HEK293 (cell line): ENCODE results near the gene LHFPL3.

Source experiments
- CTCF ChIA-PET: fragments of 350-600 bp; formaldehyde crosslinking; extraction: SDS; loops from one replicate; lab custom pipeline; 2021; ENCODE audit warnings: antibody characterized with exemption; lab: Yijun Ruan, JAX
- POLR2A ChIA-PET: fragments of 300-600 bp; formaldehyde crosslinking; extraction: SDS; loops from one replicate; lab custom pipeline; 2020; ENCODE audit warnings: antibody characterized with exemption, inconsistent platforms; lab: Yijun Ruan, JAX
- H3K27ac ChIP-seq: fragments of 200-500 bp; sonication (Bioruptor generic); 2 replicates; pipeline ENCODE4 v1.5.1; 2014; ENCODE audit warnings: low read depth, low read length, control low read depth, inconsistent platforms; ENCODE audit errors: extremely low read depth
- H3K36me3 ChIP-seq, 2 experiments: fragments of 200-500 bp in 1 of 2; sonication (Bioruptor generic) in 1 of 2; 1 replicate in 1 of 2; 2 replicates in 1 of 2; pipeline ENCODE4 v1.5.1; 2014 to 2017; ENCODE audit warnings: inconsistent platforms in 2 of 2, low read length in 2 of 2; ENCODE audit not compliant: control insufficient read depth in 2 of 2, insufficient read depth in 1 of 2
- H3K4me1 ChIP-seq: fragments of 200-500 bp; sonication (Bioruptor generic); 2 replicates; pipeline ENCODE4 v1.5.1; 2014; ENCODE audit warnings: mild to moderate bottlenecking, low read length, inconsistent platforms; ENCODE audit not compliant: control insufficient read depth, insufficient read depth
- H3K4me3 ChIP-seq: 2 replicates; pipeline ENCODE4 v1.5.1; 2011; ENCODE audit warnings: low read depth, mild to moderate bottlenecking, control low read depth, low read length, moderate library complexity
- H3K9me3 ChIP-seq: fragments of 200-500 bp; sonication (Bioruptor generic); 2 replicates; pipeline ENCODE4 v1.5.1; 2014; ENCODE audit warnings: low read depth, low read length, inconsistent platforms; ENCODE audit not compliant: control insufficient read depth, insufficient read depth
- EGR2 ChIP-seq: fragments of 450-650 bp; formaldehyde crosslinking; IDR thresholded peaks from 2 replicates; pipeline ENCODE4 v1.5.1; 2016; ENCODE audit warnings: low read depth, missing biosample characterization, missing genetic modification characterization
- GFI1B ChIP-seq: fragments of 450-650 bp; formaldehyde crosslinking; IDR thresholded peaks from 2 replicates; pipeline ENCODE4 v1.5.1; 2016; ENCODE audit warnings: missing biosample characterization, missing genetic modification characterization
- GLI2 ChIP-seq: fragments of 450-650 bp; formaldehyde crosslinking; IDR thresholded peaks from 2 replicates; pipeline ENCODE4; 2017; ENCODE audit warnings: missing biosample characterization, missing genetic modification characterization, low read depth, borderline replicate concordance
- GLI4 ChIP-seq: fragments of 450-650 bp; formaldehyde crosslinking; IDR thresholded peaks from 2 replicates; pipeline ENCODE4 v1.5.1; 2016; ENCODE audit warnings: missing biosample characterization, missing genetic modification characterization
- KLF1 ChIP-seq: fragments of 450-650 bp; formaldehyde crosslinking; IDR thresholded peaks from 2 replicates; pipeline ENCODE4 v1.5.1; 2016; ENCODE audit warnings: missing biosample characterization, missing genetic modification characterization
- RBAK ChIP-seq: fragments of 450-650 bp; formaldehyde crosslinking; IDR thresholded peaks from 2 replicates; pipeline ENCODE4 v1.5.1; 2016; ENCODE audit warnings: missing biosample characterization, missing genetic modification characterization
- TSHZ1 ChIP-seq: fragments of 450-650 bp; formaldehyde crosslinking; IDR thresholded peaks from 2 replicates; pipeline ENCODE4 v1.5.1; 2016; ENCODE audit warnings: missing biosample characterization, missing genetic modification characterization, borderline replicate concordance
- ZBTB17 ChIP-seq: fragments of 450-650 bp; formaldehyde crosslinking; IDR thresholded peaks from 2 replicates; pipeline ENCODE4 v1.5.1; 2016; ENCODE audit warnings: missing biosample characterization, missing genetic modification characterization
- ZBTB20 ChIP-seq: fragments of 450-650 bp; formaldehyde crosslinking; IDR thresholded peaks from 2 replicates; pipeline ENCODE4 v1.5.1; 2016; ENCODE audit warnings: missing biosample characterization, missing genetic modification characterization
- ZIC2 ChIP-seq: fragments of 450-650 bp; formaldehyde crosslinking; IDR thresholded peaks from 2 replicates; pipeline ENCODE4 v1.5.1; 2016; ENCODE audit warnings: missing biosample characterization, missing genetic modification characterization
- ZNF121 ChIP-seq: fragments of 450-650 bp; formaldehyde crosslinking; IDR thresholded peaks from 2 replicates; pipeline ENCODE4 v1.5.1; 2016; ENCODE audit warnings: missing biosample characterization, missing genetic modification characterization
- ZNF157 ChIP-seq: fragments of 450-650 bp; formaldehyde crosslinking; IDR thresholded peaks from 2 replicates; pipeline ENCODE4 v1.5.1; 2016; ENCODE audit warnings: missing biosample characterization, missing genetic modification characterization
- ZNF221 ChIP-seq: fragments of 450-650 bp; formaldehyde crosslinking; IDR thresholded peaks from 2 replicates; pipeline ENCODE4 v1.5.1; 2017; ENCODE audit warnings: missing biosample characterization, missing genetic modification characterization, borderline replicate concordance
- ZNF335 ChIP-seq: fragments of 450-650 bp; formaldehyde crosslinking; conservative IDR thresholded peaks from 2 replicates; pipeline ENCODE4 v1.5.1; 2016; ENCODE audit warnings: missing biosample characterization, missing genetic modification characterization
- ZNF341 ChIP-seq: fragments of 450-650 bp; formaldehyde crosslinking; IDR thresholded peaks from 2 replicates; pipeline ENCODE4; 2016; ENCODE audit warnings: low read depth, missing biosample characterization, missing genetic modification characterization
- ZNF391 ChIP-seq: fragments of 450-650 bp; formaldehyde crosslinking; IDR thresholded peaks from 2 replicates; pipeline ENCODE4 v1.5.1; 2016; ENCODE audit warnings: low read depth, missing biosample characterization, missing genetic modification characterization, borderline replicate concordance
- ZNF394 ChIP-seq: fragments of 450-650 bp; formaldehyde crosslinking; IDR thresholded peaks from 2 replicates; pipeline ENCODE4 v1.5.1; 2016; ENCODE audit warnings: missing biosample characterization, missing genetic modification characterization, mild to moderate bottlenecking, moderate library complexity, borderline replicate concordance
- ZNF48 ChIP-seq: fragments of 450-650 bp; formaldehyde crosslinking; IDR thresholded peaks from 2 replicates; pipeline ENCODE4 v1.5.1; 2016; ENCODE audit warnings: missing biosample characterization, missing genetic modification characterization
- ZNF548 ChIP-seq: fragments of 450-650 bp; formaldehyde crosslinking; IDR thresholded peaks from 2 replicates; pipeline ENCODE4 v1.5.1; 2016; ENCODE audit warnings: missing biosample characterization, missing genetic modification characterization
- ZNF701 ChIP-seq: fragments of 450-650 bp; formaldehyde crosslinking; IDR thresholded peaks from 2 replicates; pipeline ENCODE4 v1.5.1; 2016; ENCODE audit warnings: missing biosample characterization, missing genetic modification characterization
- ZNF776 ChIP-seq: fragments of 450-650 bp; formaldehyde crosslinking; IDR thresholded peaks from 2 replicates; pipeline ENCODE4 v1.5.0; 2017; ENCODE audit warnings: missing biosample characterization, missing genetic modification characterization, borderline replicate concordance
- TF ChIP-seq, protein P1 (sequence below): fragments of 450-650 bp; formaldehyde crosslinking; IDR thresholded peaks from 2 replicates; pipeline ENCODE4 v1.5.1; 2016; ENCODE audit warnings: missing biosample characterization, missing genetic modification characterization
- TF ChIP-seq, protein P2 (sequence below): fragments of 450-650 bp; formaldehyde crosslinking; IDR thresholded peaks from 2 replicates; pipeline ENCODE4 v1.5.1; 2017; ENCODE audit warnings: missing biosample characterization, missing genetic modification characterization
- TF ChIP-seq, protein P3 (sequence below): fragments of 450-650 bp; formaldehyde crosslinking; IDR thresholded peaks from 2 replicates; pipeline ENCODE4 v1.5.1; 2016; ENCODE audit warnings: missing biosample characterization, missing genetic modification characterization
- TF ChIP-seq, protein P4 (sequence below): sonication (generic); formaldehyde crosslinking; IDR thresholded peaks from 2 replicates; pipeline ENCODE4 v1.8.1; 2022; ENCODE audit warnings: mild to moderate bottlenecking, moderate library complexity, missing genetic modification reagents

The LHFPL3 gene

GRCh38 chr7:104929921-104930320 lies 601.5 kb downstream of the LHFPL3 start (continued):
- TF ChIP-seq ZNF394 (no peak), ZNF157 (tag by site-specific recombination) (no peak), ZNF48 (tag by site-specific recombination) (no peak), ZNF776 (no peak), ZNF121 (tag by site-specific recombination) (no peak), ZNF391 (tag by site-specific recombination) (no peak), TSHZ1 (tag by site-specific recombination) (no peak), EGR2 (tag by site-specific recombination) (no peak), RBAK (tag by site-specific recombination) (no peak), ZNF221 (tag by site-specific recombination) (no peak), ZNF701 (no peak), GLI2 (no peak), ZNF341 (tag by site-specific recombination) (no peak)
- TF ChIP-seq, protein P1, sequence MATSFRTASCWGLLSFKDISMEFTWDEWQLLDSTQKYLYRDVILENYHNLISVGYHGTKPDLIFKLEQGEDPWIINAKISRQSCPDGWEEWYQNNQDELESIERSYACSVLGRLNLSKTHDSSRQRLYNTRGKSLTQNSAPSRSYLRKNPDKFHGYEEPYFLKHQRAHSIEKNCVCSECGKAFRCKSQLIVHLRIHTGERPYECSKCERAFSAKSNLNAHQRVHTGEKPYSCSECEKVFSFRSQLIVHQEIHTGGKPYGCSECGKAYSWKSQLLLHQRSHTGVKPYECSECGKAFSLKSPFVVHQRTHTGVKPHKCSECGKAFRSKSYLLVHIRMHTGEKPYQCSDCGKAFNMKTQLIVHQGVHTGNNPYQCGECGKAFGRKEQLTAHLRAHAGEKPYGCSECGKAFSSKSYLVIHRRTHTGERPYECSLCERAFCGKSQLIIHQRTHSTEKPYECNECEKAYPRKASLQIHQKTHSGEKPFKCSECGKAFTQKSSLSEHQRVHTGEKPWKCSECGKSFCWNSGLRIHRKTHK: no peak

- TF ChIP-seq ZIC2 (tag by site-specific recombination): peak; percentile 85
- no peak for TF ChIP-seq ZNF701
- 0 out of 2 replicates have a peak, but pooled peaks have one; percentile 33 for TF ChIP-seq ZBTB17 (tag by site-specific recombination)
- TF ChIP-seq, all 188 proteins: peak for 2
- Histone ChIP-seq H3K9me3 (no peaks in the 10 kb centered on the region), H3K36me3 (no peaks in the 10 kb centered on the region), H3K4me3 (no peak overlapping the region), H3K4me1 (0 out of 2 replicates have a peak, but pooled peaks cover 2% of the 10 kb centered on the region), H3K27ac (no peak overlapping the region)
- ChIA-PET POLR2A (no interaction called here), CTCF (interaction anchor here (0.7 to 2.3 kb wide), 2 partner anchors 47 to 50 kb away, joined by 4 to 14 read pairs; no protein-coding TSS in a partner anchor)
Observed at GRCh38 chr7:104931181-104931781, 602.9 kb downstream of the LHFPL3 start.

GRCh38 chr7:104933022-104933421 lies 604.6 kb downstream of the LHFPL3 start:
- H3K4me1 ChIP-seq: 0 out of 2 replicates have a peak, but pooled peaks cover 2% of the 10 kb centered on the region
- ChIA-PET CTCF (no interaction called here), POLR2A (no interaction called here)
- no peak overlapping the region for H3K4me3 ChIP-seq
- no peaks in the 10 kb centered on the region for H3K36me3 ChIP-seq
- no peak overlapping the region for H3K27ac ChIP-seq
- H3K9me3 ChIP-seq: no peaks in the 10 kb centered on the region
- TF ChIP-seq GLI4 (tag by site-specific recombination) (no peak), ZNF548 (tag by site-specific recombination) (no peak), KLF1 (tag by site-specific recombination) (no peak), GFI1B (tag by site-specific recombination) (no peak), ZNF335 (tag by site-specific recombination) (no peak), ZBTB20 (peak; percentile 14; the same call in 1 of the 2 replicates), ZNF121 (tag by site-specific recombination) (0 out of 2 replicates have a peak, but pooled peaks have one; percentile 13)
- TF ChIP-seq, protein P2, sequence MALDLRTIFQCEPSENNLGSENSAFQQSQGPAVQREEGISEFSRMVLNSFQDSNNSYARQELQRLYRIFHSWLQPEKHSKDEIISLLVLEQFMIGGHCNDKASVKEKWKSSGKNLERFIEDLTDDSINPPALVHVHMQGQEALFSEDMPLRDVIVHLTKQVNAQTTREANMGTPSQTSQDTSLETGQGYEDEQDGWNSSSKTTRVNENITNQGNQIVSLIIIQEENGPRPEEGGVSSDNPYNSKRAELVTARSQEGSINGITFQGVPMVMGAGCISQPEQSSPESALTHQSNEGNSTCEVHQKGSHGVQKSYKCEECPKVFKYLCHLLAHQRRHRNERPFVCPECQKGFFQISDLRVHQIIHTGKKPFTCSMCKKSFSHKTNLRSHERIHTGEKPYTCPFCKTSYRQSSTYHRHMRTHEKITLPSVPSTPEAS (tag by site-specific recombination): peak; percentile 70
- TF ChIP-seq, protein P3, sequence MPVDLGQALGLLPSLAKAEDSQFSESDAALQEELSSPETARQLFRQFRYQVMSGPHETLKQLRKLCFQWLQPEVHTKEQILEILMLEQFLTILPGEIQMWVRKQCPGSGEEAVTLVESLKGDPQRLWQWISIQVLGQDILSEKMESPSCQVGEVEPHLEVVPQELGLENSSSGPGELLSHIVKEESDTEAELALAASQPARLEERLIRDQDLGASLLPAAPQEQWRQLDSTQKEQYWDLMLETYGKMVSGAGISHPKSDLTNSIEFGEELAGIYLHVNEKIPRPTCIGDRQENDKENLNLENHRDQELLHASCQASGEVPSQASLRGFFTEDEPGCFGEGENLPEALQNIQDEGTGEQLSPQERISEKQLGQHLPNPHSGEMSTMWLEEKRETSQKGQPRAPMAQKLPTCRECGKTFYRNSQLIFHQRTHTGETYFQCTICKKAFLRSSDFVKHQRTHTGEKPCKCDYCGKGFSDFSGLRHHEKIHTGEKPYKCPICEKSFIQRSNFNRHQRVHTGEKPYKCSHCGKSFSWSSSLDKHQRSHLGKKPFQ (tag by site-specific recombination): peak; percentile 86
- TF ChIP-seq, protein P4, sequence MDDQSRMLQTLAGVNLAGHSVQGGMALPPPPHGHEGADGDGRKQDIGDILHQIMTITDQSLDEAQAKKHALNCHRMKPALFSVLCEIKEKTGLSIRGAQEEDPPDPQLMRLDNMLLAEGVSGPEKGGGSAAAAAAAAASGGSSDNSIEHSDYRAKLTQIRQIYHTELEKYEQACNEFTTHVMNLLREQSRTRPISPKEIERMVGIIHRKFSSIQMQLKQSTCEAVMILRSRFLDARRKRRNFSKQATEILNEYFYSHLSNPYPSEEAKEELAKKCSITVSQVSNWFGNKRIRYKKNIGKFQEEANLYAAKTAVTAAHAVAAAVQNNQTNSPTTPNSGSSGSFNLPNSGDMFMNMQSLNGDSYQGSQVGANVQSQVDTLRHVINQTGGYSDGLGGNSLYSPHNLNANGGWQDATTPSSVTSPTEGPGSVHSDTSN (CRISPR knock-in tag): no peak
